Effector memory CD8-positive, alpha-beta T cell (primary cell): ENCODE measurements around the gene TEX35.

ENCODE experiments used
- ATAC-seq: fragments of 150-1000 bp; cut with Tn5 transposase; replicated peaks from 2 replicates; pipeline ENCODE4 v1.10.0; 2021; ENCODE audit warnings: mild to moderate bottlenecking, moderate library complexity
- DNase-seq, 3 experiments: peaks; one replicate each; pipeline ENCODE4 v3.0.0; 2021
- H3K27ac Mint-ChIP-seq, 2 donors: one replicate each; pipeline ENCODE4 v1.8.0; 2022; ENCODE audit warnings: mild to moderate bottlenecking in 2 of 2, mixed read lengths in 2 of 2, moderate library complexity in 2 of 2
- H3K27me3 Mint-ChIP-seq, 2 donors: one replicate each; pipeline ENCODE4 v1.8.0; 2022; ENCODE audit warnings: mixed read lengths in 2 of 2
- H3K36me3 Mint-ChIP-seq: one replicate; pipeline ENCODE4 v1.8.0; 2022; ENCODE audit warnings: mild to moderate bottlenecking, moderate library complexity, mixed read lengths; ENCODE audit not compliant: insufficient read depth
- H3K4me1 Mint-ChIP-seq, 2 donors: one replicate each; pipeline ENCODE4 v1.8.0; 2022; ENCODE audit warnings: low read depth in 2 of 2, mixed read lengths in 2 of 2
- H3K4me3 Mint-ChIP-seq, 2 donors: one replicate each; pipeline ENCODE4 v1.8.0; 2022; ENCODE audit warnings: mild to moderate bottlenecking in 2 of 2, mixed read lengths in 2 of 2, moderate library complexity in 2 of 2
- H3K9me3 Mint-ChIP-seq, 2 donors: one replicate each; pipeline ENCODE4 v1.8.0; 2022; ENCODE audit warnings: mixed read lengths in 2 of 2

The TEX35 gene

GRCh38 chr1:178487070-178487615 is 25.8 kb upstream of the TEX35 start:
- Mint-ChIP-seq H3K9me3 (no peaks in the 10 kb centered on the region), H3K4me3 (no peak overlapping the region), H3K27me3 (peaks cover 15 to 31% of the 10 kb centered on the region in 2 donors), H3K36me3 (no peaks in the 10 kb centered on the region), H3K27ac (no peak overlapping the region), H3K4me1 (no peaks in the 10 kb centered on the region)
- DNase-seq = no peak
- ATAC-seq = no peak

- peaks cover 15 to 31% of the 10 kb centered on the region in 2 donors for H3K27me3 Mint-ChIP-seq
- peaks cover 3% of the 10 kb centered on the region for H3K36me3 Mint-ChIP-seq
- DNase-seq = no peak
- H3K4me1 Mint-ChIP-seq = no peaks in the 10 kb centered on the region
- no peaks in the 10 kb centered on the region for H3K9me3 Mint-ChIP-seq
- ATAC-seq = no peak
- no peak overlapping the region for H3K4me3 Mint-ChIP-seq
- H3K27ac Mint-ChIP-seq = no peak overlapping the region
Observed at GRCh38 chr1:178488393-178488792, 24.5 kb upstream of the TEX35 start.

- Mint-ChIP-seq H3K4me1 (no peaks in the 10 kb centered on the region), H3K36me3 (peaks cover 3% of the 10 kb centered on the region), H3K27me3 (peaks cover 15 to 31% of the 10 kb centered on the region in 2 donors), H3K4me3 (no peak overlapping the region), H3K27ac (no peak overlapping the region), H3K9me3 (no peaks in the 10 kb centered on the region)
- DNase-seq = no peak
- no peak for ATAC-seq
Observed at GRCh38 chr1:178489399-178489798, 23.5 kb upstream of the TEX35 start.

GRCh38 chr1:178490136-178490535 is 22.8 kb upstream of the TEX35 start:
- Mint-ChIP-seq H3K27me3 (peaks cover 15 to 34% of the 10 kb centered on the region in 2 donors), H3K9me3 (no peaks in the 10 kb centered on the region), H3K4me1 (no peaks in the 10 kb centered on the region), H3K36me3 (peaks cover 3% of the 10 kb centered on the region), H3K4me3 (no peak overlapping the region), H3K27ac (no peak overlapping the region)
- ATAC-seq (no peak), DNase-seq (no peak)

- H3K9me3 Mint-ChIP-seq = no peaks in the 10 kb centered on the region
- no peaks in the 10 kb centered on the region for H3K4me1 Mint-ChIP-seq
- no peak overlapping the region for H3K4me3 Mint-ChIP-seq
- ATAC-seq (no peak), DNase-seq (no peak)
- H3K27ac Mint-ChIP-seq = no peak overlapping the region
- peaks cover 15 to 29% of the 10 kb centered on the region in 2 donors for H3K27me3 Mint-ChIP-seq
- H3K36me3 Mint-ChIP-seq = peaks cover 3% of the 10 kb centered on the region
Observed at GRCh38 chr1:178490967-178491366, 21.9 kb upstream of the TEX35 start.

GRCh38 chr1:178491721-178492120 is 21.2 kb upstream of the TEX35 start:
- Mint-ChIP-seq H3K27ac (no peak overlapping the region), H3K9me3 (no peaks in the 10 kb centered on the region), H3K4me1 (no peaks in the 10 kb centered on the region), H3K27me3 (peaks cover 15 to 29% of the 10 kb centered on the region in 2 donors), H3K4me3 (no peak overlapping the region), H3K36me3 (peaks cover 3% of the 10 kb centered on the region)
- DNase-seq (no peak), ATAC-seq (no peak)

GRCh38 chr1:178492341-178492740 is 20.6 kb upstream of the TEX35 start:
- Mint-ChIP-seq H3K27ac (no peak overlapping the region), H3K4me3 (no peak overlapping the region), H3K36me3 (peaks cover 3% of the 10 kb centered on the region), H3K9me3 (no peaks in the 10 kb centered on the region), H3K27me3 (peaks cover 17 to 28% of the 10 kb centered on the region in 2 donors), H3K4me1 (no peaks in the 10 kb centered on the region)
- DNase-seq (no peak), ATAC-seq (no peak)

GRCh38 chr1:178493301-178493741 is 19.6 kb upstream of the TEX35 start:
- H3K4me3 Mint-ChIP-seq = no peak overlapping the region
- H3K9me3 Mint-ChIP-seq = no peaks in the 10 kb centered on the region
- H3K36me3 Mint-ChIP-seq = peaks cover 3% of the 10 kb centered on the region
- H3K27ac Mint-ChIP-seq = no peak overlapping the region
- ATAC-seq = no peak
- no peak for DNase-seq
- H3K27me3 Mint-ChIP-seq = peaks cover 10 to 21% of the 10 kb centered on the region in 2 donors
- no peaks in the 10 kb centered on the region for H3K4me1 Mint-ChIP-seq

- Mint-ChIP-seq H3K27ac (no peak overlapping the region), H3K27me3 (peaks cover 6 to 13% of the 10 kb centered on the region in 2 donors), H3K9me3 (no peaks in the 10 kb centered on the region), H3K36me3 (peaks cover 3% of the 10 kb centered on the region), H3K4me3 (no peak overlapping the region), H3K4me1 (no peaks in the 10 kb centered on the region)
- no peak for DNase-seq
- no peak for ATAC-seq
Observed at GRCh38 chr1:178494569-178494971, 18.3 kb upstream of the TEX35 start.

- Mint-ChIP-seq H3K4me1 (no peaks in the 10 kb centered on the region), H3K4me3 (no peak overlapping the region), H3K36me3 (peaks cover 3% of the 10 kb centered on the region), H3K9me3 (no peaks in the 10 kb centered on the region), H3K27ac (no peak overlapping the region), H3K27me3 (peaks cover 6 to 13% of the 10 kb centered on the region in 2 donors)
- ATAC-seq (no peak), DNase-seq (no peak)
Observed at GRCh38 chr1:178495158-178495557, 17.8 kb upstream of the TEX35 start.

- Mint-ChIP-seq H3K27ac (no peak overlapping the region), H3K36me3 (peaks cover 3% of the 10 kb centered on the region), H3K4me3 (no peak overlapping the region), H3K4me1 (no peaks in the 10 kb centered on the region), H3K27me3 (peaks cover 6 to 13% of the 10 kb centered on the region in 2 donors), H3K9me3 (no peaks in the 10 kb centered on the region)
- DNase-seq (no peak), ATAC-seq (no peak)
Observed at GRCh38 chr1:178495741-178496409, 17.0 kb upstream of the TEX35 start.

- ATAC-seq (no peak), DNase-seq (no peak)
- Mint-ChIP-seq H3K27ac (no peak within 1 kb of the TSS), H3K9me3 (no peaks in the 10 kb centered on the region), H3K27me3 (peaks cover 6 to 20% of the 10 kb centered on the region in 2 donors), H3K36me3 (peaks cover 3% of the 10 kb centered on the region), H3K4me3 (no peak within 1 kb of the TSS), H3K4me1 (no peaks in the 10 kb centered on the region)
Observed at GRCh38 chr1:178496410-178497135, 16.3 kb upstream of the TEX35 start, which contains the start of gene CLEC20A. TSS of gene CLEC20A (minus strand) at chr1:178496964. CDS start at chr1:178496939, 25 bp downstream.

GRCh38 chr1:178497903-178498478 is 14.9 kb upstream of the TEX35 start:
- H3K4me3 Mint-ChIP-seq = no peak overlapping the region

More at GRCh38 chr1:178497903-178498478, 14.9 kb upstream of the TEX35 start:
- Mint-ChIP-seq H3K9me3 (no peaks in the 10 kb centered on the region), H3K27me3 (peaks cover 10 to 32% of the 10 kb centered on the region in 2 donors), H3K27ac (no peak overlapping the region), H3K4me1 (no peaks in the 10 kb centered on the region), H3K36me3 (no peaks in the 10 kb centered on the region)
- no peak for ATAC-seq
- no peak for DNase-seq
